DND-41 (cell line): Measurements from ENCODE around the gene NUP210L.
"Not testable (repeated sequence)": the region's sequence is repeated elsewhere in the genome, so short reads cannot be mapped to it uniquely, and the experiment has no call there.

Experiments
- ATAC-seq: fragments of 200-7000 bp; cut with Tn5 transposase; 3 replicates; pipeline ENCODE4 v1.9.1; 2021; ENCODE audit warnings: low read depth; ENCODE audit not compliant: insufficient read depth
- DNase-seq: peaks from one replicate; pipeline ENCODE4 v3.0.0-alpha.2; 2020
- H2AFZ ChIP-seq: 2 replicates; pipeline ENCODE4 v1.6.0; 2012; ENCODE audit warnings: low read depth, low read length
- H3K27ac ChIP-seq: 2 replicates; pipeline ENCODE4 v1.5.1; 2012; ENCODE audit warnings: low read length, inconsistent platforms
- H3K27me3 ChIP-seq: fragments of 200-600 bp; sonication (generic); 2 replicates; pipeline ENCODE4 v1.6.0; 2012; ENCODE audit warnings: low read length, mild to moderate bottlenecking, inconsistent platforms; ENCODE audit not compliant: insufficient read depth, poor library complexity
- H3K36me3 ChIP-seq: 2 replicates; pipeline ENCODE4 v1.5.1; 2012; ENCODE audit warnings: low read length, inconsistent platforms; ENCODE audit not compliant: insufficient read depth
- H3K4me1 ChIP-seq: 2 replicates; pipeline ENCODE4 v1.5.1; 2012; ENCODE audit warnings: mild to moderate bottlenecking, low read length; ENCODE audit not compliant: insufficient read depth
- H3K4me2 ChIP-seq: 2 replicates; pipeline ENCODE4 v1.6.0; 2012; ENCODE audit warnings: mild to moderate bottlenecking, moderate library complexity, low read length, inconsistent platforms; ENCODE audit not compliant: insufficient read depth
- H3K4me3 ChIP-seq, 2 experiments: fragments of 200-600 bp in 1 of 2; shearing (Covaris generic) in 1 of 2; 2 replicates each; pipeline ENCODE4 v1.5.1; 2012 to 2016; ENCODE audit warnings: inconsistent platforms in 2 of 2, low read length in 2 of 2, mild to moderate bottlenecking in 2 of 2, low read depth in 1 of 2, moderate library complexity in 1 of 2
- H3K79me2 ChIP-seq: 2 replicates; pipeline ENCODE4 v1.6.0; 2012; ENCODE audit warnings: low read length, inconsistent platforms; ENCODE audit not compliant: insufficient read depth
- H3K9ac ChIP-seq: 2 replicates; pipeline ENCODE4 v1.6.0; 2012; ENCODE audit warnings: low read depth, mild to moderate bottlenecking, inconsistent platforms, low read length, moderate library complexity
- H3K9me3 ChIP-seq: 2 replicates; pipeline ENCODE4 v1.5.1; 2012; ENCODE audit warnings: low read length, moderate library complexity, mild to moderate bottlenecking, inconsistent platforms; ENCODE audit not compliant: insufficient read depth, severe bottlenecking
- H4K20me1 ChIP-seq: 2 replicates; pipeline ENCODE4 v1.6.0; 2012; ENCODE audit warnings: low read length; ENCODE audit not compliant: insufficient read depth
- EZH2 ChIP-seq: IDR thresholded peaks from 3 replicates; pipeline ENCODE4 v1.6.1; 2012; ENCODE audit warnings: borderline replicate concordance, low read depth, mild to moderate bottlenecking, moderate library complexity, low read length, inconsistent platforms; ENCODE audit not compliant: severe bottlenecking
- TF ChIP-seq, protein P1 (sequence below): IDR thresholded peaks from 2 replicates; pipeline ENCODE4 v1.5.1; 2012; ENCODE audit warnings: borderline replicate concordance, low read length, moderate library complexity, mild to moderate bottlenecking; ENCODE audit not compliant: poor library complexity, severe bottlenecking; ENCODE audit errors: extremely low read depth

Gene NUP210L

DNA sequence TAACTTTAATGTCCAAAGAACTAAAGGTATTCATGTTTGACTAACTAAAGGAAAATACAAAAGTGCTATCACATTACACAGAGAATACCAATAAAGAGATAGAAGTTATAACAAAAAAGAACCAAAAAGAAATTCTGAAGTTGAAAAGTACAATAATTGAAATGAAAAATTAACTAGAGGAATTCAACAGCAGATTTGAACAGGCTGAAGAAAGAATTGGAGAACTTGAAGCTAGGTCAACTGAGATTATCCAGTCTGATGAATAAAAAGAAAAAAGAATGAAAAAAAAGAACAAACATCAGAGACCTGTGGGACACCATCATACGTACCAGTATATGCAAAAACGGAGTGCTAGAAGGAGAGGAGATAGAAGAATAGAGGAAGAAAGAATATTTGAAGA is 78.5 kb downstream of the NUP210L start:
- H3K27ac ChIP-seq: no peak overlapping the region

DNA sequence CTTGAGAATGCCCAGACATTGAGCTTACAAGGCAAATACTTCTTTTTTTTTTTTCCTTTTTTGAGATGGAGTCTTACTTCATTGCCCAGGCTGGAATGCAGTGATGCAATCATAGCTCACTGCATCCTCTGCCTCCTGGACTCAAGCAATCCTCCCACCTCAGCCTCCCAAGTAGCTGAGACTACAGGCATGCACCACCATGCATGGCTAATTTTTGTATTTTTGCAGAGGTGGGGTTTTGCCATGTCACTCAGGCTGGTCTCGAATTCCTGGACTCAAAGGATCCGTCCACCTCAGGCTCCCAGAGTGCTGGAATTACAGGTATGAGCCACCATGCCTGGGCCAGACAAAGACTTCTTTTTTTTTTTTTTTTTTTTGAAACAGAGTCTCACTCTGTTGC is 79.1 kb downstream of the NUP210L start:
- H3K27ac ChIP-seq: no peak overlapping the region
- TF ChIP-seq, protein P1, sequence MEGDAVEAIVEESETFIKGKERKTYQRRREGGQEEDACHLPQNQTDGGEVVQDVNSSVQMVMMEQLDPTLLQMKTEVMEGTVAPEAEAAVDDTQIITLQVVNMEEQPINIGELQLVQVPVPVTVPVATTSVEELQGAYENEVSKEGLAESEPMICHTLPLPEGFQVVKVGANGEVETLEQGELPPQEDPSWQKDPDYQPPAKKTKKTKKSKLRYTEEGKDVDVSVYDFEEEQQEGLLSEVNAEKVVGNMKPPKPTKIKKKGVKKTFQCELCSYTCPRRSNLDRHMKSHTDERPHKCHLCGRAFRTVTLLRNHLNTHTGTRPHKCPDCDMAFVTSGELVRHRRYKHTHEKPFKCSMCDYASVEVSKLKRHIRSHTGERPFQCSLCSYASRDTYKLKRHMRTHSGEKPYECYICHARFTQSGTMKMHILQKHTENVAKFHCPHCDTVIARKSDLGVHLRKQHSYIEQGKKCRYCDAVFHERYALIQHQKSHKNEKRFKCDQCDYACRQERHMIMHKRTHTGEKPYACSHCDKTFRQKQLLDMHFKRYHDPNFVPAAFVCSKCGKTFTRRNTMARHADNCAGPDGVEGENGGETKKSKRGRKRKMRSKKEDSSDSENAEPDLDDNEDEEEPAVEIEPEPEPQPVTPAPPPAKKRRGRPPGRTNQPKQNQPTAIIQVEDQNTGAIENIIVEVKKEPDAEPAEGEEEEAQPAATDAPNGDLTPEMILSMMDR: no peak
- TF ChIP-seq EZH2: no peak
- H3K4me1 ChIP-seq: no peaks in the 10 kb centered on the region
- no peaks in the 10 kb centered on the region for H3K27me3 ChIP-seq
- no peak overlapping the region for H2AFZ ChIP-seq
- H3K79me2 ChIP-seq: no peaks in the 10 kb centered on the region
- no peak overlapping the region for H3K9ac ChIP-seq
- ATAC-seq (no peak), DNase-seq (no peak)
- no peaks in the 10 kb centered on the region for H4K20me1 ChIP-seq
- H3K4me2 ChIP-seq: no peak overlapping the region
- no peak overlapping the region for H3K4me3 ChIP-seq
- no peaks in the 10 kb centered on the region for H3K36me3 ChIP-seq
- peaks cover 3% of the 10 kb centered on the region for H3K9me3 ChIP-seq

More for the DNA sequence above, 78.5 kb downstream of the NUP210L start:
- H3K9ac ChIP-seq: no peak overlapping the region
- ATAC-seq (no peak), DNase-seq (no peak)
- H3K9me3 ChIP-seq: peaks cover 3% of the 10 kb centered on the region
- no peaks in the 10 kb centered on the region for H3K27me3 ChIP-seq
- no peak overlapping the region for H2AFZ ChIP-seq
- no peak overlapping the region for H3K4me2 ChIP-seq
- H3K4me1 ChIP-seq: no peaks in the 10 kb centered on the region
- TF ChIP-seq EZH2: no peak
- TF ChIP-seq, protein P1: no peak
- H3K79me2 ChIP-seq: no peaks in the 10 kb centered on the region
- H3K4me3 ChIP-seq: no peak overlapping the region
- H4K20me1 ChIP-seq: no peaks in the 10 kb centered on the region
- no peaks in the 10 kb centered on the region for H3K36me3 ChIP-seq

DNA sequence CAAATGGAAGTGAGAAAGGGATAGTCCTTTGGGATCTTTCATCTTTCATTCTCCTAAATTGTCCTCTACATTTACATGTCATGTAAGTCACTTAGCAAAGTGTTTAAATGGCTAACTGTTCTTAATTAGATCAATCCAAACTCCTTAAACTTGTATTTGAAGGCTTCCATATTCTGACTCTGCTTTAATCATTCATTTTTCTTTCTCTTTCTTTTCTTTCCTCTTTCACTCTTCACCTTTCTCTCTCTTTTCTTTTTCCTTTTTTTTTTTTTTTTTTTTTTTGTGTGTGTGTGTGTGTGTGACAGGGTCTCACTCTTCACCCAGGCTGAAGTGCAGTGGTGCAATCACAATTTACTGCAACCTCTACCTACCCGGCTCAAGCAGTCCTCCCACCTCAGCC is 92.6 kb downstream of the NUP210L start:
- H3K27me3 ChIP-seq: peaks cover 2% of the 10 kb centered on the region
- H3K36me3 ChIP-seq: no peaks in the 10 kb centered on the region
- DNase-seq: no peak
- TF ChIP-seq, protein P1: no peak
- no peaks in the 10 kb centered on the region for H4K20me1 ChIP-seq
- H2AFZ ChIP-seq: no peak overlapping the region
- no peak for ATAC-seq
- no peak overlapping the region for H3K9ac ChIP-seq
- no peak overlapping the region for H3K4me3 ChIP-seq
- H3K79me2 ChIP-seq: no peaks in the 10 kb centered on the region
- no peak overlapping the region for H3K4me2 ChIP-seq
- H3K4me1 ChIP-seq: no peaks in the 10 kb centered on the region
- no peak overlapping the region for H3K27ac ChIP-seq
- H3K9me3 ChIP-seq: no peaks in the 10 kb centered on the region

DNA sequence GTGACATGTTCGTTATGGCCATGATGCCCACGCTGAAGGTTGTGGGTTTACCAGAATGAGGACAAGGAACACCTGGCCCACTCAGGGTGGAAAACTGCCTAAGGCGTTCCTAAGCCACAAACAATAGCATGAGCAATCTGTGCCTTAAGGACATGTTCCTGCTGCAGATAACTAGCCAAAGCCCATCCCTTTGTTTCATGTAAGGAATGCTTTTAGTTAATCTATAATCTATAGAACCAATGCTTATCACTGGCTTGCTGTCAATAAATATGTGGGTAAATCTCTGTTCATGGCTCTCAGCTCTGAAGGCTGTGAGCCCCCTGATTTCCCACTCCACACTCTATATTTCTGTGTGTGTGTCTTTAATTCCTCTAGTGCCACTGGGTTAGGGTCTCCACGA is 107.4 kb downstream of the NUP210L start:
- H3K79me2 ChIP-seq, H3K9me3 ChIP-seq, H3K4me2 ChIP-seq, DNase-seq, H3K27ac ChIP-seq, ATAC-seq, H3K4me1 ChIP-seq, H3K36me3 ChIP-seq, H2AFZ ChIP-seq, H3K27me3 ChIP-seq, H4K20me1 ChIP-seq, H3K4me3 ChIP-seq, H3K9ac ChIP-seq: not testable (repeated sequence)

DNA sequence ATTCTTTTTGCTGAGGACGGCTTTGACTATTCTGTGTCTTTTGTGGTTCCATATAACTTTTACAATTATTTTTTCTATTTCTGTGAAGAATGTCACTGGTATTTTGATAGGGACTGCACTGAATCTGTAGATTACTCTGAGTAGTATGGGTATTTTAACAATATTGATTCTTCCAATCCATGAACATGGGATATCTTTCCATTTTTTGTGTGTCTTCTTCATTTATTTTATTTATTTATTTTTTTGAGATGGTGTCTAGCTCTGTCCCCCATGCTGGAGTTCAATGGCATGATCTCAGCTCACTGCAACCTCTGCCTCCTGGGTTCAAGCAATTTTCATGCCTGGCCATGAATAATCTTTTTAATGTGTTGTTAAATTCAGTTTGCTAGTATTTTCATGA is 121.2 kb downstream of the NUP210L start:
- not testable (repeated sequence) for H3K9me3 ChIP-seq, H3K79me2 ChIP-seq, H3K4me2 ChIP-seq, DNase-seq, H3K27ac ChIP-seq, H3K4me1 ChIP-seq, H3K36me3 ChIP-seq, ATAC-seq, H3K9ac ChIP-seq, H3K4me3 ChIP-seq, H3K27me3 ChIP-seq, H4K20me1 ChIP-seq, H2AFZ ChIP-seq
